ENCODE data around the gene CAPZA3.
"Not testable (repeated sequence)": the region's sequence is repeated elsewhere in the genome, so short reads cannot be mapped to it uniquely, and the experiment has no call there.

Gene CAPZA3

GRCh38 chr12:18737819-18738218 lies at the start of gene CAPZA3, which contains the start of gene PLCZ1:
TSS of gene CAPZA3 (plus strand) at chr12:18738119. CDS start at chr12:18738269, 150 bp downstream.
TSS of gene PLCZ1 (minus strand) at chr12:18738012. CDS start at chr12:18737371, 641 bp downstream.
- DNase-seq (ENCODE audit: low spot score) = no peak

DNA sequence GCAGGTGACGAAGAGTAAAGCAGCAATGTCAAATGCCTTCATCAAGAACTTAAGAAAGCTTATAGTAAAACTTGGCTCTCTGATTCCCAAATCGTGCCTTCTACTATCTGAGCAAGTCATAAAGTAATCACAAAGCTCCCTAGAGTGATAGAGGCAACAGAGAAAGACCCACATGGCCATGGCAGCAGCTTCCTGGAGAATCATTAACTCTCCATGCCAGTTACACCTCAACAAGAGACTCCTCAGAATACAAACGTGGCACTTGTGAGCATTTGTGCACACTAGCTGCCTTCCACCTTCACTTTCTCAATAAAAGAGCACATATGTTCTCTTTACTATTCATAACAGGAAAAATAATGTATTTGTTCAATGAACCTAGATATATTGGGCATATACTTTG lies 48.1 kb upstream of the CAPZA3 start:
- DNase-seq (ENCODE audit: low spot score) = no peak

DNA sequence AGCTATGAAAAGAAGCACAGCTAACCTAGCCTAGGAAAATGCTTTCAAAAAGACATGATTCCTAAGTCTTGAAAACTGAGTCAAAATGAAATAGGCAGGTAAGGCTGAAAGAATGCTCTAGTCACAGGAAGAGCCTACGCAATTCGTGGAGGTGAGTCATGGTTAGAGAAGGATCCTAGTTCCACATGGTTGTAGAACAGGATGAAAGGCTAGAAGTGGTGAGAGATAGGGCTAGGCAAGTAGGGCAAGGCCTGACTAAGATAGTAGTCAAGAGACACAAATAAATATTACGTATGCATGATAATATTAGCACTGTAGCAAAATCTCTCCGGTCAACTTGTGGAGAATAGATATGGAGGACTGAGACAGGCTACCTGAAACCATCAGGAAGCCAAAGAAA lies 47.3 kb upstream of the CAPZA3 start:
- no peak for DNase-seq (ENCODE audit: low spot score)

- DNase-seq (ENCODE audit: low spot score) = not testable (repeated sequence)
Observed at GRCh38 chr12:18693986-18694385, 43.9 kb upstream of the CAPZA3 start.

DNA sequence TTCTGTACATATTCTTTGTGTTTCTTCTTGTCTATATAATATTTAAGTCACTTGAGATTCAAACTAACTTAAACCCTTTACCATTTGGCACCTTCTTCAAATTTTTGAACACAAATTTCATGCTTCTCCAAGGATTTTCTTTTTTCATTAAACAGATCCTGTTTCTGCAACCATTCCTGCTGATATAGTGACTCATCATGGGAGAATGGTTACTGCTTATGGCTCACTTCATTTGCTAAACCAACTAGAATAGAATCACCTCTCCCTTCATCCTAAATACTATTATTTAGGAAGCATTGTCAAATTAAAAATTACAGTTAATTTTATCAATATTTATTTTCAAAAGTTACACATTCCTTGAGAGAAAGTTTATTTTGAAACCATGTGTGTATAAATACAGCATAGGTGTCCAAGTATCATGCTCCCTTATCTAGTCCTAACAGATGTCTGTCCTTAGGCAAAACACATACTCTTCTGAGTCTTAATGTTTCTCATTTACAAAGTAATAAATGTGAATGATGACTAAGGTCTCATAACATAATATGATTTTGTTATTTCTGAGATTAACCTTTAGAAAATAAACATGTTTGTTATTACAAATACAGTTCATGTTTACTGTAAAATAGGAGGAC lies 40.8 kb upstream of the CAPZA3 start:
- DNase-seq (ENCODE audit: low spot score) = no peak

DNA sequence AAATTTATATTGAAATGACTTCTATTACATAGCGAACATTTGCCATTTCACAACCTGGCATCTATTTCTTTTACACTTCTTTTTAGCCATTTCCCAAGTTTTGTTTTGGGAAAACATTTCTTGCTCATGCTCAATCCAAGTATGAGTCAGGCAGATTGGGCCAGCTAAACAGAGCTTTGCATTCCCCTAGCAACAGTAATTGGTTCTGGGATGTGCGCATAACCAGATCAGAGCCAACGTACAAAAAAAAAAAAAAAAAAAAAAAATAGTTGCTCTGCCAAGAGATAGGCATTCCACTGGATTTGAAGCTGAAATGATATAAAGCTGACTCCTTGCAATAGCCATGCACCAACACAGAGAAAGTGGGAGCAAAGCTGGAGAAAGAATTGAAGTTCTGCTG lies 37.6 kb upstream of the CAPZA3 start:
- no peak for DNase-seq (ENCODE audit: low spot score)

DNA sequence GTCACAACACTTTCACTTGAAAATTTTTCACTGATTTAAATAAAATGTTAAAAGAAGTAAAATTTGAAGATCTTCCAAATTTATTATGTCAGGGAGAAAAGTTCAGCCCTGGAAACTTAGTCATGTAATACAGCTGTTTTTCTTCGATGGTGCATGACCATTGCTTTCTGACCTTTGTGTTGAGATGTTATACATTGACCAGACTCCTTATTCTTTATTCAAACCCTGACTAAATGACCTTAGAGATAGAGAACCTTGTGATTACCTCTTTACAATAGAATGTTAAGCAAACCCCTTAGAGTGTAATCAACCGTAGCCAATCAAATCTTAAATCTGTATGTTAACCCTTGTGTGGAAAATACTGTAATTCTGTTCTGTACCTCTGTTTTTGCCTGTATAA lies 34.6 kb upstream of the CAPZA3 start:
- DNase-seq (ENCODE audit: low spot score) = no peak

DNA sequence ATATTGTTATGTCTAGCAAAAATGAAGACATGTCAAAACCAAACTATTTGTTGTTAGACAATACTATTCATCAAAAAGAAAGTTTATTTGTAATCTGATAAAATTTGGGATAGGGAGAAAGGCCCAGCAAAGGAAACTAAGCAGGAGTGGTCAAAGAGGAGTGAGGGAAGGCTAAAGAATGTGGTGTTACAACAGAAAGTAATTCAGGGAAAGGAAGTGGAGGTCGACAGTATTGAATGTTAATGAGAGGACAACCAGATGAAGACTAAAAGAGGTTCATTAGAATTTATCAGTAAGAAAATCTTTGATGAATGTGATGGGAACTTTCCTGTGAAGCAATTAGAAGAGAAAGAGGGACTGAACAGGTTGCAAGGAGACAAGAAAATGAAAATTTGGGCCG lies 34.0 kb upstream of the CAPZA3 start:
- no peak for DNase-seq (ENCODE audit: low spot score)

DNA sequence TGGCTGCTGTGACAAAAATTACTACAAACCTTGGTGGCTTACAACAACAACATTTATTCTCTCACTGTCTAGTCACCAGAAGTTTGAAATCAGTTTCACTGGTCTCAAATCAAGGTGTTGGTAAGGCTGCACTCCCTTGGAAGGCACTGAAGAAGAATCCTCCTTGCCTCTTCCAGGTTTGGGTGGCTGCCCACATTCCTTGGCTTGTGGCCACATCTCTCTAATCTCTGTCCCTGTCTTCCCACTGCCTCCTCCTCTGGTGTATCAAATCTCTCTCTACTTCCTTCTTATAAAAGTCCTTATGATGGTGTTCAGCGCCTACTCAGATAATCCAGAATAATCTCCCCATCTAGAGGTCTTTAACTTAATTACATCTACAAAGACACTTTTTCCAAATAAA lies 31.1 kb upstream of the CAPZA3 start:
- no peak for DNase-seq (ENCODE audit: low spot score)

- DNase-seq (ENCODE audit: low spot score) = no peak
Observed at GRCh38 chr12:18716236-18716635, 21.7 kb upstream of the CAPZA3 start.

GRCh38 chr12:18718462-18718861 lies 19.5 kb upstream of the CAPZA3 start:
- DNase-seq (ENCODE audit: low spot score) = no peak

DNA sequence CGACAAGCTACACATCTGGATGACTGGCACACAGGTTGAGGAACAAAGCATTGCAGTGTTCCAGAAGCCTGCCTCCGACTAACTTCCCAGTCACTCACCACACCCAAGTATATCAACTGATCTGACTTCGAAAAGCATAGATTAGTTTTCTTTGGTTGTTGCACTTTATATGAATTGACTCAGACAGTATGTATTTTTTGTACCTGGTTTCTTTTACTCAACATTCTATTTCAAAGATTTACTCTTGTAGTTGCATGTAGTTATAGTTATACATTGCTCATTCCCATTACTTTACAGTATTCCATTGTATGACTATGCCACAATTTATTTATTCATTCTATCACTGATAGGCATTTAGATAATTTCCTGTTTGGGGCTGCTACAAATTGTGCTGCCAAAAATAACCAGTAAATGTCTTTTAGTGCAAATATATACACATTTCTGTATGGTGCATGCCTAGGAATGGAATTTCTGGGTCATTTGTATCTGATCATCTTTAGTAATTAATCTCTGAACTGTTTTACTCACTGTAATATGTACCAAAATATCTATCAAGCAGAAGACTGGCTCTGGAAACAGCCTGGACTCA lies 17.9 kb upstream of the CAPZA3 start:
- DNase-seq (ENCODE audit: low spot score) = no peak

DNA sequence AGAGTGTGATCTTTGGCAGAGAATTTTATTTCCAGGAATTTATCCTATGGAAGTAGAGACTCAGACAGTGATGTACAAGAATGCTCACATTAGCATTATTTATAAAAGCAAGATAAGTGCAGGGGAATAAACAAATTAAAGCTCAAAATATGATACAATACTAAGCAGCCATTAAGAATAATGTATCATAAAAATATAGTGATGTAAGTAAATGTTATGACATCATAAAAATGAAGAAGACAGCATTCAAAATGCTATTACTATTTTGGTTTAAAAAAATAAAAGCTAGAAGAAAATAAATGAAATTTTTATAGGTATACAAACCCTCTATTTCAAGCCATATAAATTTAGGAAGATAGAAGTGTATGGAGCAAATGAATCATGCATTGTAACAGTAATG lies 17.2 kb upstream of the CAPZA3 start:
- no peak for DNase-seq (ENCODE audit: low spot score)

GRCh38 chr12:18721452-18721851 lies 16.5 kb upstream of the CAPZA3 start:
- DNase-seq (ENCODE audit: low spot score) = no peak

GRCh38 chr12:18723752-18724151 lies 14.2 kb upstream of the CAPZA3 start:
- DNase-seq (ENCODE audit: low spot score) = no peak

DNA sequence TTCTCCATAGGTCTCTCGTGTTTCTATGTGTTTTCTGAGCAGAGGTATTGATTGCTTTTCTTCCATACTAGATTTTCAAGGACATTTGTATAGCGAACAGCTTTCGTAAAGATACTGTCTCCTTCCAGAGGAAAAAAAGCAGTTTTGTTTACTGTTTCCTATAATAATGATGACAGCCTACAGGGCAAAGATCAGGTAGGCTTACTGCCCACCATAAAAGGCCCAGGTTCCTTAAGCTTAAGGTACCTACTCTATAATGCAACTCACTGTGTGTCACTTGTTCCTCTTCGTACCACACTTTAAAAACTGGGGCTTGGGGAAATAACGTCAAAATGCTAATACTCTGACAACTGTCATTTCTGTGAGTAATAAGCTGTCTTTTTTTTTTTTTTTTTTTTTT lies 6.8 kb upstream of the CAPZA3 start:
- no peak for DNase-seq (ENCODE audit: low spot score)

- no peak for DNase-seq (ENCODE audit: low spot score)
Observed at GRCh38 chr12:18747895-18748294, 10.0 kb downstream of the CAPZA3 start.

DNA sequence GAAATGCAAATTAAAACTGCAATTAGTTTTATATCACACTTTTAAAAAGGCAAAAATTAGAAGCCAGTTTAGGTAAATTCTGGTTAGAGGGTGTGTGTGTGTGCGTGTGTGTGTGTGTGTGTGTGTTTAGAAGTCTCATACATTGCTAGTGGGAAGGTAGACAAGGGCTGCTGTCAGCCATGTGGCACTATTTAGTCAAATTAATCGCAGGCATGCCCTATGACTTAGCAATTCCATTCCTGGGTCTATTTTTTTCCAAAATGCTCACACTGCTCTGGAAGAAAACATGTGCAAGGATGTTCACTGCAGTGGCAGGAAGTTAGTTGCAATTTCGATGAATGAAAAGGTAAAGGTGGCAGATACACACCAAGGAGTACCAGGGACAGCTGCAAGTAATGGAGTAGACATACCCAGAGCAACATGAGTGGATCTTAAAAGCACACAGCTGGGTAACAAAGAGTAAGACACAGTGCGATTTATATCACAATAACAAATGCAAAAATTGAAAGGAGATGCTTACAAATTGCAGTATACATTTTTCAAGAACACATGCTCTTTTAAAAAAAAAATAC lies 11.6 kb downstream of the CAPZA3 start:
- no peak for DNase-seq (ENCODE audit: low spot score)

DNA sequence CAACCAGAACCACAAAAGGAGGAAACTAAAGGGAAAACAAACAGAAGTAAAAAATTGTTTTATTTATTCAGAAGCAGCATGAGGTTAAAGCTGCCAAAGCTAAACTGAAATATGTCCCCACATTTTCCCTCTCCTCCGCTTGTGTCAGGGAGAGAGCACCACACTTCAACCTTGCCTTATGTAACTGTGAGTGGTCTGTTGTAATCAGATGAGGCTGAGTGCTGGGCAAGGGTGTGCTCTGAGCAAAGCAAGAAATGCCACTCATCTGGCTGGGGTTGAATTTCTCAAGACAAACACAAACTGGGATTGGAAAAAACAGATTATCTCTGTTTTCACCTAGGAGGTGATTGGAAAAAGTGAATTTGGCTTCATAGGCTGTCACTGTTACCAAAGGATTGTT lies 12.2 kb downstream of the CAPZA3 start:
- no peak for DNase-seq (ENCODE audit: low spot score)

DNA sequence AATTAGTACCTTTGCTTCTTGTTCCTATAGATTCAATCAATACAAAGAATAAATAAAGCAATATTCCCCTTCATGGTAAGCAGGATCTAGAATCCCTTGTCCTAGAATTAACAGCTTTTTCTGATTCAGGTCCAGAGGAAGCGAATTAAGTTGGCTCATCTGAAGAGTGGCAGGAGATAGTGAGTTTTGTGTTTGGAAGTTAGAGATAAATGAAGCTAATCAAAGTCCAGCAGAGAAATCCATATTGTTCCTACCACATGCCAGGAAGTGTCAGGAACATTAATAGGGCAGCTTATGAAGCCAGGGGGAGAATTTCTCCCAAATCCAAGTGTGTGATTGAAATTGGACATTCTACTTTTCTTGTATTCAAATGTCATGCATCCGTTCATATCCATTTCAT lies 13.9 kb downstream of the CAPZA3 start:
- no peak for DNase-seq (ENCODE audit: low spot score)

- no peak for DNase-seq (ENCODE audit: low spot score)
Observed at GRCh38 chr12:18752280-18752920, 14.5 kb downstream of the CAPZA3 start.

GRCh38 chr12:18752947-18753346 lies 15.0 kb downstream of the CAPZA3 start:
- DNase-seq (ENCODE audit: low spot score) = no peak

GRCh38 chr12:18753481-18754123 lies 15.7 kb downstream of the CAPZA3 start:
- DNase-seq (ENCODE audit: low spot score) = no peak

All from CD4-positive, alpha-beta T cell treated with Interleukin-6 at 100 ng/mL for 8 hours (primary cell).